Type B pancreatic cell (in vitro differentiated cells): ENCODE data around the gene LGR6. TPM values are rescaled to one million over a fixed set of nuclear protein-coding genes. Genes with fewer than 3 reads are reported as not detected.

Source experiments
- DNase-seq: peaks from one replicate; pipeline ENCODE4 v3.0.0; 2021; ENCODE audit warnings: mixed read lengths; ENCODE audit not compliant: unreplicated experiment; ENCODE audit errors: extremely low spot score
- H3K27ac Mint-ChIP-seq: 2 replicates; pipeline ENCODE4 v1.8.0; 2021; ENCODE audit warnings: mild to moderate bottlenecking, mixed read lengths
- H3K27me3 Mint-ChIP-seq: 2 replicates; pipeline ENCODE4 v1.8.0; 2021; ENCODE audit warnings: mixed read lengths
- H3K36me3 Mint-ChIP-seq: 2 replicates; pipeline ENCODE4 v1.8.0; 2021; ENCODE audit warnings: mixed read lengths
- H3K4me1 Mint-ChIP-seq: one replicate; pipeline ENCODE4 v1.8.0; 2021; ENCODE audit warnings: mixed read lengths; ENCODE audit not compliant: unreplicated experiment
- H3K4me3 Mint-ChIP-seq: 2 replicates; pipeline ENCODE4 v1.8.0; 2021; ENCODE audit warnings: mild to moderate bottlenecking, mixed read lengths
- H3K9me3 Mint-ChIP-seq: 2 replicates; pipeline ENCODE4 v1.8.0; 2021; ENCODE audit warnings: mixed read lengths
- CTCF ChIP-seq: fragments of 200-600 bp; sonication (generic); conservative IDR thresholded peaks from 2 replicates; pipeline ENCODE4 v1.5.0; 2021; ENCODE audit warnings: antibody characterized with exemption, mild to moderate bottlenecking
- total RNA-seq: library from RNA; stranded (reverse); gene quantifications from 2 replicates; pipeline ENCODE4 v1.2.1, GENCODE V29; 2021; ENCODE audit warnings: low replicate concordance

Gene LGR6
- total RNA-seq, 1 donor from 2014 or later: 2.8 TPM

DNA sequence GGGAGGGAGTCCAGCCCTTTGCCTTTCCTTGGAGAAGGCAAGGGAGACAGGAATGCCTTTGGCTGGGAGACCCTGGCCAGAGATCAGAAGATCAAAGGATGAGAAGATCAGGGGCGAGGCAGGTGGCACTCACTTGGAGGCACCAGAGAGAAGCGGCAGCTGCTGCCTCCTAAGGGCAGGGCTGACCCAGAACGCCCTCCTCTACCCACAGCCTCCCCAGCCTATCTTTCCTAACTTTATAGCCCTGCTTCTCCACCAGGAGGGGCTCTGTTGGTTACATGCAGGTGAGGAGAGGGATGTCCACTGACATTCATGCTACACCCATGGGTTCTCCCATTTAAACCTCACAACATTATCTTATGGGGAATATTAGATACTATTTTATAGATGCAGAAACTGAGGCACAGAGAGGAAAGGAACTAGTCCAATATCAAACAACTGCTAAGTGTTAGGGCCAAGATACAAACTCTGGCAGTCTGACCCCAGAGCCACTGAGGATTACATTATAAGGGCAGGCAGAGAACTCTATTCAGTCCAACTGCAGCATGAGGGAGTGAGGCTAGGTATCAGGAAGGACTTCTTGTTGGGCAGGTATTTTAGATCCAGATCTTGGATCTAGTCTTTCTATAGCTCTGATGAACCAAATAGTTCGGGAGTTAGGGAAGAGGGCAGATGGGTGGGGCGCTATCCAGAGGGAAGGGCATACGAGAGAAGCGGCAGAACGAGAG, 19.9 kb downstream of the LGR6 start:
- no peak for DNase-seq
- Mint-ChIP-seq H3K27me3 (peaks cover 78% of the 10 kb centered on the region), H3K27ac (peak overlapping the region; percentile 22), H3K4me1 (peaks cover 13% of the 10 kb centered on the region), H3K4me3 (peak overlapping the region; percentile 87), H3K36me3 (no peaks in the 10 kb centered on the region), H3K9me3 (no peaks in the 10 kb centered on the region)
- TF ChIP-seq CTCF: peak; percentile 53

GRCh38 chr1:202214089-202214843, 20.7 kb downstream of the LGR6 start:
- Mint-ChIP-seq H3K4me1 (peaks cover 13% of the 10 kb centered on the region), H3K27me3 (peaks cover 86% of the 10 kb centered on the region), H3K4me3 (peak overlapping the region; percentile 87), H3K27ac (peak overlapping the region; percentile 22), H3K36me3 (no peaks in the 10 kb centered on the region), H3K9me3 (no peaks in the 10 kb centered on the region)
- no peak for TF ChIP-seq CTCF
- DNase-seq: no peak

DNA sequence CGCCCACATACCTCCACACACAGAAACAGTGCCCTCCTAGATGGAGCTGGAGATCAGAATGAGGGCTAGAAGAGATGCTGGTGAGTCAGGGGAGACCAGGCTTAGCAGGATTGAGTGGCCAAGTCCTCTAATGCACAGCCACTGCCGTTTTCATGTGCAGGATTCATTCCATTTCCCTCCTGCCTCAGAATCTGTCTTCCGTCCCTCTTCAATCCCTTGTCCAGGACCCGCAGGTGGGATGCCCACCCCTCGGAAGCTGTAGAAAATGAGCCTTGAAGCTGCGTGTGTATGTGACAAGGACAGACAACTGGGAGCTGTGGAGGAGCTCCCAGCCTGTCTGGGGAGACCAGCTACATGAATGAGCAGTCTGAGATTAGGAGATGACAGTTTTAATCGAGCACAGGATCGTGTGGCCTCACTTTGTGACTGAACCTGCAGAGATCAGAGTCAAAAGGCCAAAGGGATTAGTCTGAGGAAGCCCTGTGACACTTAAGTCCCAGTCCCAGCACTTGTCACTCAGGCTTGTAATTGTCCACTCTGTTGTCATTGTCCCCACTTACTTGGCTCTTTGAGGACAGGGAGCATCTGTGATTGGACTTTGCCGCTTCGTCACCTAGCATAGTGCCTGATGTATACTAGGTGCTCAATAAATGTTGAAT, 22.0 kb downstream of the LGR6 start:
- peaks cover 79% of the 10 kb centered on the region for H3K27me3 Mint-ChIP-seq

DNA sequence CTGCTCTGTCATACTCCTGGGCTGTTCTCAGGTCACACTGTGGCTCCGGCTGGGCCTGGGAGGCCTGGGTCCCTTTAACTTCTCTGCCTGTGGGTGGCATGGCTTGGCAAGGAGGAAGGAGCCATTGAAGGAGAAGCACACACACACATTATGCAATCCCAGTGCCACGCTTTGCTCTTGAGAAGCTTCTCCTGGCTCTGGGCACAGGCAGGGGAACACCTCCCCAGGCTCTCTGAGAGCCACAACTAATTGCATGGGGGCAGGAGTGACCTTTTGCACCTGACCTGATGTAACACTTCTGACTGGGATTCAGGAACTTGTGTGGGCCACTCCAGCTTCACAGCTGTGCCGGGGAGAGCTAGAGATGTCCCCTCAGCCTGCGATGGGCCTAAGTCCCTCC, 23.1 kb downstream of the LGR6 start:
- DNase-seq: no peak
- no peaks in the 10 kb centered on the region for H3K36me3 Mint-ChIP-seq
- H3K27ac Mint-ChIP-seq: no peak overlapping the region
- H3K27me3 Mint-ChIP-seq: peaks cover 78% of the 10 kb centered on the region
- no peaks in the 10 kb centered on the region for H3K9me3 Mint-ChIP-seq
- peaks cover 18% of the 10 kb centered on the region for H3K4me1 Mint-ChIP-seq
- no peak overlapping the region for H3K4me3 Mint-ChIP-seq
- TF ChIP-seq CTCF: no peak

More for the DNA sequence above, 22.0 kb downstream of the LGR6 start:
- Mint-ChIP-seq H3K4me3 (peak overlapping the region; percentile 31), H3K4me1 (peaks cover 13% of the 10 kb centered on the region), H3K36me3 (no peaks in the 10 kb centered on the region), H3K9me3 (no peaks in the 10 kb centered on the region), H3K27ac (no peak overlapping the region)
- no peak for DNase-seq
- TF ChIP-seq CTCF: no peak

- Mint-ChIP-seq H3K27me3 (peaks cover 75% of the 10 kb centered on the region), H3K4me1 (peaks cover 21% of the 10 kb centered on the region)
These were observed 23.9 kb downstream of the LGR6 start for GRCh38 chr1:202217516-202217915.

More at GRCh38 chr1:202217516-202217915, 23.9 kb downstream of the LGR6 start:
- H3K4me3 Mint-ChIP-seq: peak overlapping the region; percentile 29
- TF ChIP-seq CTCF: no peak
- no peaks in the 10 kb centered on the region for H3K9me3 Mint-ChIP-seq
- DNase-seq: no peak
- no peaks in the 10 kb centered on the region for H3K36me3 Mint-ChIP-seq
- no peak overlapping the region for H3K27ac Mint-ChIP-seq
